SU-DHL-6 (cell line): Measurements from ENCODE around the gene LGALS4.

Experiments
- CTCF ChIP-seq: fragments of 200-600 bp; sonication (generic); IDR thresholded peaks from one replicate; pipeline ENCODE4 v1.5.1; 2017; ENCODE audit warnings: antibody characterized with exemption, mild to moderate bottlenecking, low read length, moderate library complexity; ENCODE audit not compliant: insufficient read depth, poor library complexity, severe bottlenecking
- EZH2phosphoT487 ChIP-seq: fragments of 200-600 bp; sonication (generic), shearing (Covaris generic); conservative IDR thresholded peaks from 2 replicates; pipeline ENCODE4 v1.6.1; 2018; ENCODE audit warnings: mild to moderate bottlenecking, antibody characterized with exemption, low read length, moderate library complexity, mixed read lengths

GRCh38 chr19:38792250-38793111 is 20.3 kb downstream of the LGALS4 start:
- no peak for TF ChIP-seq CTCF
- no peak for TF ChIP-seq EZH2phosphoT487
